KMS-11 (cell line): Measurements from ENCODE around the gene HACD4.

Experiments
- H2AFZ ChIP-seq: fragments of 200-600 bp; sonication (generic); 2 replicates; pipeline ENCODE4 v1.6.1; 2016; ENCODE audit warnings: antibody characterized with exemption, mixed run types, low read depth
- H3K27ac ChIP-seq: fragments of 200-600 bp; sonication (generic); 2 replicates; pipeline ENCODE4 v1.6.1; 2016; ENCODE audit warnings: mild to moderate bottlenecking, mixed run types
- H3K27me3 ChIP-seq: fragments of 200-600 bp; sonication (generic); 2 replicates; pipeline ENCODE4 v1.6.1; 2017; ENCODE audit warnings: mild to moderate bottlenecking, low read depth, mixed run types, moderate library complexity; ENCODE audit not compliant: insufficient read depth
- H3K36me3 ChIP-seq: fragments of 200-600 bp; sonication (generic); 2 replicates; pipeline ENCODE4 v1.6.1; 2017; ENCODE audit warnings: mild to moderate bottlenecking, mixed run types; ENCODE audit not compliant: insufficient read depth
- H3K4me1 ChIP-seq: fragments of 200-600 bp; sonication (generic); 2 replicates; pipeline ENCODE4 v1.6.1; 2016; ENCODE audit warnings: mild to moderate bottlenecking, low read depth, mixed run types; ENCODE audit not compliant: poor library complexity, severe bottlenecking
- H3K4me2 ChIP-seq: fragments of 200-600 bp; sonication (generic); 2 replicates; pipeline ENCODE4 v1.7.0; 2016; ENCODE audit warnings: mild to moderate bottlenecking, mixed run types
- H3K4me3 ChIP-seq: fragments of 200-600 bp; sonication (generic); IDR thresholded peaks from 2 replicates; pipeline ENCODE4 v1.6.1; 2017; ENCODE audit warnings: low read depth, low read length, mixed read lengths; ENCODE audit not compliant: insufficient read depth
- H3K79me2 ChIP-seq: fragments of 200-600 bp; sonication (generic); 2 replicates; pipeline ENCODE4 v1.6.1; 2016; ENCODE audit warnings: low read depth, mixed run types; ENCODE audit not compliant: insufficient read depth
- H3K9ac ChIP-seq: fragments of 200-600 bp; sonication (generic); 2 replicates; pipeline ENCODE4 v1.6.1; 2016; ENCODE audit warnings: mild to moderate bottlenecking, mixed run types
- H4K20me1 ChIP-seq: fragments of 200-600 bp; sonication (generic); 2 replicates; pipeline ENCODE4 v1.6.1; 2016; ENCODE audit warnings: mild to moderate bottlenecking, mixed run types; ENCODE audit not compliant: insufficient read depth
- TF ChIP-seq, protein P1 (sequence below): fragments of 200-600 bp; sonication (generic); conservative IDR thresholded peaks from 2 replicates; pipeline ENCODE4 v1.6.1; 2017; ENCODE audit warnings: low read depth, mild to moderate bottlenecking, antibody characterized with exemption, low read length, moderate library complexity, mixed read lengths

HACD4 gene, protein sequence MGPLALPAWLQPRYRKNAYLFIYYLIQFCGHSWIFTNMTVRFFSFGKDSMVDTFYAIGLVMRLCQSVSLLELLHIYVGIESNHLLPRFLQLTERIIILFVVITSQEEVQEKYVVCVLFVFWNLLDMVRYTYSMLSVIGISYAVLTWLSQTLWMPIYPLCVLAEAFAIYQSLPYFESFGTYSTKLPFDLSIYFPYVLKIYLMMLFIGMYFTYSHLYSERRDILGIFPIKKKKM

DNA sequence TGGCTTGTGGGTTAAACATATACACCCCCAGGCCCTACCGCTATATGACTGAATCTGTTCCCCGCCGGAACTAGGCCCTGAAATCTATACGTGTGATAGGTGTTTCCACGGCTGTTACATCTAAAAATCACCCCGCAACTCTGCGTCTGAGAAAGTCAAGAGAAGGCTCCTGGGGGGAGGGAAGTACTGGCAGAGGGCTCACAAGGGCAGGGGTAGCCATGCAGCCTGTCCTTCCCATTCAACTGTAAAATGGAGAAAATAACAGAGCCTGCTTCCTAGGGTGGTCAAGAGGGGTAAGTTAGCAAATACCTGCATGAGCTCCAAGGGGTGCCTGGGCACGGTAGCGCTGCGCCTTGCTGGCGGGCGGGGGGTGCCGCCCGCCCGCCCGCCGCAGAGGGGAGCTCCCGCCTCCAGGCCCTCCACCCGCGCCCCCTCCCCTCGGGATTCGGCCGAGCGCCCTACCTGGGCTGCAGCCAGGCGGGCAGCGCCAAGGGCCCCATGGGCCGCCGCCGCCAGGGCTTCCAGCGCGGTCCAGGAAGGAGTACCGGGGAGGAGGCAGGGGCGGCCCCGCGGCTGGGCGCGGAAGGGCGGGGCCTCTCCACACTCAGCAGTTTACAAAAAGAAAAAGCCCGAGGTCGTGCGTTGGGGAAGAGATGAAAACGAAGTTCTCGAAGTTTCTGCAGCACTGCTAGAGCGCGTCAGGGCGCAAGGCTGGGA is at the start of gene HACD4:
TSS of gene HACD4 (minus strand) at position 550 of the 717 bp plus-strand sequence. CDS start at position 500, 50 bp downstream.
- no peak within 1 kb of the TSS for H2AFZ ChIP-seq
- no peaks in the 10 kb centered on the region for H3K27me3 ChIP-seq
- H3K9ac ChIP-seq = no peak within 1 kb of the TSS
- TF ChIP-seq, protein P1, sequence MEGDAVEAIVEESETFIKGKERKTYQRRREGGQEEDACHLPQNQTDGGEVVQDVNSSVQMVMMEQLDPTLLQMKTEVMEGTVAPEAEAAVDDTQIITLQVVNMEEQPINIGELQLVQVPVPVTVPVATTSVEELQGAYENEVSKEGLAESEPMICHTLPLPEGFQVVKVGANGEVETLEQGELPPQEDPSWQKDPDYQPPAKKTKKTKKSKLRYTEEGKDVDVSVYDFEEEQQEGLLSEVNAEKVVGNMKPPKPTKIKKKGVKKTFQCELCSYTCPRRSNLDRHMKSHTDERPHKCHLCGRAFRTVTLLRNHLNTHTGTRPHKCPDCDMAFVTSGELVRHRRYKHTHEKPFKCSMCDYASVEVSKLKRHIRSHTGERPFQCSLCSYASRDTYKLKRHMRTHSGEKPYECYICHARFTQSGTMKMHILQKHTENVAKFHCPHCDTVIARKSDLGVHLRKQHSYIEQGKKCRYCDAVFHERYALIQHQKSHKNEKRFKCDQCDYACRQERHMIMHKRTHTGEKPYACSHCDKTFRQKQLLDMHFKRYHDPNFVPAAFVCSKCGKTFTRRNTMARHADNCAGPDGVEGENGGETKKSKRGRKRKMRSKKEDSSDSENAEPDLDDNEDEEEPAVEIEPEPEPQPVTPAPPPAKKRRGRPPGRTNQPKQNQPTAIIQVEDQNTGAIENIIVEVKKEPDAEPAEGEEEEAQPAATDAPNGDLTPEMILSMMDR = no peak
- no peaks in the 10 kb centered on the region for H3K36me3 ChIP-seq
- H3K4me2 ChIP-seq = no peak within 1 kb of the TSS
- H3K4me3 ChIP-seq = no peak within 1 kb of the TSS
- no peaks in the 10 kb centered on the region for H4K20me1 ChIP-seq
- H3K27ac ChIP-seq = no peak within 1 kb of the TSS
- H3K4me1 ChIP-seq = no peaks in the 10 kb centered on the region
- H3K79me2 ChIP-seq = no peaks in the 10 kb centered on the region

DNA sequence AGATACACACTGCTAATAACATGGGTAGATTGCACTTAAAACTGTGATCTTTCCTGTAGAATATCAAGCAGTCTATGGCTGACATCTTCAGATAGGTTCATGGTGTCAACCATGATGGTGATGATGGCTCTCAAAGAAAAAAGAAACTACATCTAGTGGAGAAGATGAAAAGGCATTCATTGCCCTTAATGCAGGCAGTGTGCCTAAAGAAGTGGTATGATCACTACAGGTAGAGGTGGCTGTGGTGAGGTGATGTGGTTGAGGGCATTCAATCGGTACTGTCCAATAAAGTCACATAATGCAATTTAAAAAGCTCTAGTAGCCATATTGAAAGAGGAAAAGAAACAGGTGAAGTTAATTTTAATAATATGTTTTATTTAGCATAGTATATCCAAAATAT is 49.4 kb upstream of the HACD4 start:
- TF ChIP-seq, protein P1 = no peak
- H3K4me3 ChIP-seq = no peak overlapping the region
- no peaks in the 10 kb centered on the region for H3K4me1 ChIP-seq
- H3K9ac ChIP-seq = no peak overlapping the region
- no peaks in the 10 kb centered on the region for H4K20me1 ChIP-seq
- no peaks in the 10 kb centered on the region for H3K27me3 ChIP-seq
- no peaks in the 10 kb centered on the region for H3K36me3 ChIP-seq
- no peaks in the 10 kb centered on the region for H3K79me2 ChIP-seq
- H3K27ac ChIP-seq = no peak overlapping the region
- H2AFZ ChIP-seq = no peak overlapping the region
- no peak overlapping the region for H3K4me2 ChIP-seq

DNA sequence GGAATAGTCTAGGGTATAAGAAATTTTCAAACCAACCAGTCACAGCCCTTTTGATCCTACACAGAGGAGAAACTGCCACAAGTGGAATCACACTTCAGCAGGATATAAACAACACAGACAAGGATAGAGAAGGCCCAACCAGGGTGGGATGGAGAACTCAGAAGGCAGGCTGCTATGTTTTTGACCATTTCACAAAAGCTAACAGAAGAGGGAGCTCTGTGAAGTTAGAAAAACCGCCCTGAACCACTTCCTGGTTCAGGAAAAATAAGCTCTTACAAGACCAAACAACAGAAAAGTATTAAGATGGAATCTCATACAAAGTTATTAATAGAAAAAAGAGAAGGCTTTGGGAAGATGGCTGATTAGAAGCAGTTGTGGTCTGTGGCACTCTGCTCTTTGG is 47.3 kb upstream of the HACD4 start:
- no peaks in the 10 kb centered on the region for H3K36me3 ChIP-seq
- H3K4me1 ChIP-seq = no peaks in the 10 kb centered on the region
- no peak overlapping the region for H3K27ac ChIP-seq
- H3K27me3 ChIP-seq = no peaks in the 10 kb centered on the region
- TF ChIP-seq, protein P1 = no peak
- H3K4me2 ChIP-seq = no peak overlapping the region
- no peak overlapping the region for H2AFZ ChIP-seq
- H4K20me1 ChIP-seq = no peaks in the 10 kb centered on the region
- no peak overlapping the region for H3K9ac ChIP-seq
- H3K79me2 ChIP-seq = no peaks in the 10 kb centered on the region
- no peak overlapping the region for H3K4me3 ChIP-seq

DNA sequence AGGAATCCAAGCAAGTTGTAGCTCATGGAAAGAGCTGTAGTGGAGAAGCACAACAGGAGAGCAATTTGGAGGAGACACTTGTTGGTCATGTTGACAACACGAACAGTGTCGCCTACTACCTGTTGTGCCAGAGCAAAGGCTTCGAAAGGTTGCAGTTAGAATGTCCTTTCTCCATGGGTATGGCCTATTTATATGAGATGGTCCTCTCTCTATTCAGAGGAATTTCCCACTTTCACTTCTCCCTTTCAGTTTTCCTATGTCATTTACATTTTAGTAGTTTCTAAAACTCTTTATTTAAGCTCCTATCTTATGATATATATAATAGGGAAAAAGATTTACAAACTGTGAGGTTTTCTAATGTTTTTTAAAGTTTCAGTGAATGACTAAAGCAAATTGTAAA is 46.3 kb upstream of the HACD4 start, which contains the start of gene IFNB1:
TSS of gene IFNB1 (minus strand) at position 162 of the 400 bp plus-strand sequence. CDS start at position 89, 73 bp downstream.
- H3K27ac ChIP-seq = no peak within 1 kb of the TSS
- H3K4me1 ChIP-seq = no peaks in the 10 kb centered on the region
- no peaks in the 10 kb centered on the region for H3K27me3 ChIP-seq
- no peak within 1 kb of the TSS for H2AFZ ChIP-seq
- H4K20me1 ChIP-seq = no peaks in the 10 kb centered on the region
- H3K4me3 ChIP-seq = no peak within 1 kb of the TSS
- no peaks in the 10 kb centered on the region for H3K36me3 ChIP-seq
- H3K4me2 ChIP-seq = no peak within 1 kb of the TSS
- H3K9ac ChIP-seq = no peak within 1 kb of the TSS
- TF ChIP-seq, protein P1 = no peak
- no peaks in the 10 kb centered on the region for H3K79me2 ChIP-seq
